GM18870 (cell line): ENCODE measurements around the gene C8A.

Experiments used
- ATAC-seq: cut with Tn5 transposase; IDR thresholded peaks from one replicate; pipeline ENCODE4 v1.9.1; 2021; ENCODE audit warnings: moderate library complexity; ENCODE audit not compliant: unreplicated experiment

C8A gene

GRCh38 chr1:56880774-56881173 is 26.2 kb downstream of the C8A start:
- ATAC-seq: no peak

- ATAC-seq: no peak
Observed at GRCh38 chr1:56881417-56881816, 26.8 kb downstream of the C8A start.

GRCh38 chr1:56890229-56890628 is 35.6 kb downstream of the C8A start:
- no peak for ATAC-seq

- no peak for ATAC-seq
Observed at GRCh38 chr1:56894014-56894413, 39.4 kb downstream of the C8A start.

DNA sequence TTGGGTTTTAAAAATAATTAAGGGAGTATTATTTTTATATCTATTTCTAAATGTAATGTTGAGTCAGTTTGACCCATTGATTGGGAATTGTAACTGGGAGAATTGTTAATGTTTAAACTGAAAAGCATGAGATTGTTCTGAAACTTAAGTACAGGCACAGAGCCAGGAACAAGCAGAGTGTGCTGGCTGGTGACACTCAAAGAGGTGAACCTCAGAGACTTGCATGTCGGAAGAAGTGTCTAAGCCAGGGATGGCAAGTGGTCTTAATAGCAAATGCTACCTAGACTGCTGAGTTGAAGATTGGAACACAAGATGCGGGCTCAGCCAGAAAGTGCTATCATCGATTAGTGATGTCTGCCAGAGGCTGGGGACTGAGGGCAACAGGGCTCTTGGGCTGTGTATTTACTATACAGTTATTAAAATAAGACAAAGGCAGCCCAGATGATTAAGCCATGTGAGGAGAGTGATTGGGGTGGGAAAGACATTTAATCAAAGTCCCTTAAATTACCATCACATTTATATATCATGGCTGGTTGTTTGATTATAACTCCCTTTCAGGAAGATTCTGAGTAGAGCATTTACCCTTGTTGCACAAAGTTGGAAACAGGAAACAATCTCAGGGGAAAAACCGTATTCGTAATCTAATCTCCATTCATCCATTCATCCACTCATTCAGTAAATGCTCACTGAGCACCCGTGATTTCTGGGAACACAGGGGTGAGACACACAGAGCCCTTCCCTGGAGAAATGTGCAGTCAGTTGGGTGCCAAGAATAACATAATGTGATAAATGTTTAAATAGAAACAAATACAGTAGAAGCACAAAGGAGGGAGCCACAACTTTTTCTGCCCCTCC is 42.8 kb downstream of the C8A start:
- no peak for ATAC-seq

DNA sequence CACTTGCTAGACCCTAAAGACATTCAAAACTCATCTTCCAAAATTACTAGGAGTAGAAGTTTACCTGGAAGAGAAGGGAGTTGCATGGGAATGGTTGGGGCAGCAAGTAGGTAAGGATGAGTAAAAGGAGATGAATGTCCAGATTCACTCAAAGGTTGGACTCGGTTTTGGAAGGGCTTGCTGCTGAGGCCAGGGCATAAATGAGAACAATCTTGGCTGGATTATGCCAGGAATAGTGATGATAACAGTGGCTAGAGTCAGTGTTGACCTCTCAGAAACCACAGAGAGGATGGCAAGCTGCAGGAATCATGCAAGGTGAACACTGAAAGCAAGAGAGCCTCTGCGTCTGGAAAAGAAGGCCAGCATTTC is 43.4 kb downstream of the C8A start:
- no peak for ATAC-seq

DNA sequence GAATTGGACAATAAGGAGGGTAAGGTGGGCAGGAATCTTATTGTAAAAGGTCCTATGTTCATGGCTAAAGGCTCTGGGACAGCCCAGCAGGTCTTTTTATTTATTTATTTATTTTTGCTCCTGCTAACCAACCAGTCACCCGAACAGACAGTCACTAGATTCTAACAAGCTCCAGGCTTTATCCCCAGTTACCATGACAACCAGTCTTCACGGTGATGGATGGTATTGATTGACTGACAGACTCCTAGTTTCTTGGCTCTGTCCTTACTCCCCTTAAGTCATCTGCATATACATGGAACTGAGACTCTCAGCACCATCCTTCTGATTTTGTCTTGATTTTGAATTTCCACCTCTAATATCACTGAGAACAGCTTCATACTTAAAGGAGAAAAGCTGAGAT is 44.3 kb downstream of the C8A start:
- no peak for ATAC-seq

DNA sequence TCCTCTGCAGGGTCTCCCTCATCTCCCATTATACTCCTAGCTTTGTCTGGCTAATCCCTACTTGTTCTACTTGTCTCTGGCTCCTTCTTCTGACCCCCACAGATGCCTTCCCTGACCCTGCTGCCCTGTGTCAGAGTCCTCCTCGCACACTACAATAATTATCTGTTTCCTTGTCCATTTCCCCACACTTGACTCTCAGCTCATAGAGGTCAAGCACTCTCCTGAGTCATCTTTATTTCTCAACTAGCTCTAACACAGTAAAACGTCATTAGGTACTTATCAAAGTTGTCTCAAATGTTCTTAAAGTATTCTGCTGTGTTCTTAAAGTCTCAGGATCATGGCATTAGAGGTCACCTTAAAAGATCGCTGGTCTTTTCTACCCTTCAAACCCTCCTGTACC is 47.1 kb downstream of the C8A start:
- no peak for ATAC-seq

DNA sequence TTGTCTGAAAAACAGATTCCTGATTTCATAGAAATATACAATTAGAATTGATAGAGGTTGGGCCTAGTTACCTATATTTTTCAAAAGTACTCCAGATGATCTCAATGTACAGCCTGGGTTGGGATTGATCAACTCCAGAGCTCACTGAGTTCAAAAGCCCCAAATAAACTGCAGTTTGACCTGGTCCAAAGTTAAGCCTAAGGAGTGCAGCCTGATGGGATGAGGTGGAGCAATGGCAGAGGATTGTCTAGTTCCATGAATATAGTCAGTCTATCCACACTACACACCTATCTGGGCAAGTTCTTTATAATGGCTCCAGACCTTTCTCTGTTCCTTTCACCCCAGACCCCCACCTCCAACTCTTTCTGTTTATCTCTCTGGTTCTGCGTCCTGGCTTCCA is 49.2 kb downstream of the C8A start:
- no peak for ATAC-seq

- no peak for ATAC-seq
Observed at GRCh38 chr1:56904663-56905397, 50.2 kb downstream of the C8A start.

GRCh38 chr1:56905667-56906066 is 51.1 kb downstream of the C8A start:
- no peak for ATAC-seq

DNA sequence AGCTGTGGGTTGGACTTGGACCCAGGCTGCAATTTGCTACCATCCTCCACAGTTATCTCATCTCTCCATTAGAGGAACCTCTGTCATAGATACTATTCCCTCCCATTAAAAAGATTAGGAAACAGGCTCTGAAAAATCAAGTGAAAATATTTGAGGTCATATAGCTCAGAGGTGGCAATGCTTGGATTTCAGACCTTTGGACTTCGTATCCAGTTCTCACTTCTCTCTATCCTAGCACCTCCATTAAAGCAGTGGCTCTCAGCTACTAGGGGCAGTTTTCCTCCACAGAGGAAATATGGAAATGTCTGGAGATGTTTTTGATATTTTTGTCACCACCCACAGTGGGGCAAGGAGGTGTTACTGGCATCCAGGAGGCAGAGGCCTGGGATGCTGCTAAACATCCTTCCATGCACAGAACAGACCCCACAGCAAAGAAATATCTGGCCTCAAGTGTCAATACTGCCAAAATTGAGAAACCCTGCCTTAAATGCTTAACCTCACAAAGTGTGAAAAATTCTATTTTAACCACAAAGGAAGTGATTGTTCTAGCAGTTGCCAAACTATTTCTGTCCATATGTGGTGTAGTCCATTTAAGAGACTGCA is 54.1 kb downstream of the C8A start:
- ATAC-seq: no peak

- ATAC-seq: no peak
Observed at GRCh38 chr1:56910441-56910985, 55.9 kb downstream of the C8A start.

DNA sequence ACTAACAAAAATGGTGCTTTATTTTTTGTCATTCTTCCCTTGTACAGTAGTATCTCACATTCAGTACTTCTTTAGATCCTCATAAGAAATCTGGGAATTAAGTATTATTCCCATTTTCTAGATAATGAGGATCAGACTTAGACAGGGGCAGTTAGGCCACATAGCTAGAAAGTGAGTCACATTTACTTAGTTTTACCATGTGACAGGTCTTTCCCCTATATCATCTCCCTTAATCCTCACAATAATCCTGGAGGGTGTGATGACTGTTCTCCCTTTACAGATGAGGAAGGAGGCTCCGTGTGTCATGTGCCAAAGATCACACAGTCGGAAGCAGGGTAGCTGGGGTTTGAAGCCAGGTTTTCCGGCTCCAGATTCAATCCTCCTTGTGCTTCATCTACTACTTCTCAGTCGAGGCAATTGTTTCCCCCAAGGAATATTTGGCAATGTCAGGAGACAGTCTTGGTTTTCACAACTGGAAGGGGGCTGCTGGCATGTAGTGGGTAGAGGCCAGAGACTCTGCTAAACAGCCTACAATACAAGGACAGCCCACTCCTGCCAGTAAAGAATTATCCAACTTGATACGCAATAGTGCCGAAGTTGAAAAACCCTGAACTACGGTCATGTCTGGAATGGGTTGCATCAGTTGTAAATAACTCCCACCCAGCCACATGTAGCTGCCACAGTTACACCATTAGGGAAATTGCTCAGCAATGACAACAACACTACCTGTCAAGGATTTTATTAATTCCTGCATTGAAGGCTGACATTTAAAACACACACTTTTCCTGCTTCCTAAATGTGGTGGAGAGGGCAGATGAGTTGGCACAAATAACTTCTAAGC is 56.7 kb downstream of the C8A start:
- ATAC-seq: no peak

- ATAC-seq: no peak
Observed at GRCh38 chr1:56912325-56912724, 57.7 kb downstream of the C8A start.

DNA sequence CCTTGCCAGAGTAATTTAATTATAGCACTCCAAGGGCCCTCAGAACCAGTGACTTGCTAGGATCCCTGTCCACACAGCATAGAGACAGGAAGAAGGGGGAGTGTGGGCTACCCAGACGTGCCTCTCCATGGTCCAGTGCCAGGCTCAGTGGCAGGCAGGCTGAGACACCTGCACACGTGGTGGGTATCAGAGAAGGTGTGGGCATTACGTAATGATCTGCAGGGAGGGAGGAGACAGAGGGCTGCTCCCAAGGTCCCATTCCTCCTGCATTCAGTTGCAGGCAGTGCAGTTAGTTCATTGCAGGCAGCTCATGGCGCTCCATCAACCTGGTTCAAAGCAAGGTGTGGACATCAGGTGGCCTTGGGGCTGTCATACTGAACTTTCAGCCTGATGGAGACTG is 61.4 kb downstream of the C8A start:
- no peak for ATAC-seq

- no peak for ATAC-seq
Observed at GRCh38 chr1:56916630-56917029, 62.0 kb downstream of the C8A start.

DNA sequence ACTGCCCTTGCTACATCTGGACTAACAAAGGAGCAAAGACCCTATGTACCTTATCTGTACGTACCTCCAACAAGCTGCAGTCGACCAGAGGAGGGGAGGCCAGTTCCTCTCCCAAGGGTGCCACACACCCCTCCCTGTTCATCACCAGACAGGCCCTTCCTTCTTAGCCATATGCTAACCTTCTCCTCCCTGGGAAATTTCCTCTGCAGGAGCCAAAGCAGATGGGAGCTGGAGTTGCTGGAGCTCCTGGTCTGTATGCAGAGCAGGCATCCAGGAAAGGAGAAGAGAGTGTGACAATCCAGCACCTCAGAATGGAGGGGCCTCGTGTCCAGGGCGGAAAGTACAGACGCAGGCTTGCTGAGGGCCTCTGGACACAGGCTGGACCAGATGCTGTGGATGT is 62.8 kb downstream of the C8A start:
- ATAC-seq: no peak

DNA sequence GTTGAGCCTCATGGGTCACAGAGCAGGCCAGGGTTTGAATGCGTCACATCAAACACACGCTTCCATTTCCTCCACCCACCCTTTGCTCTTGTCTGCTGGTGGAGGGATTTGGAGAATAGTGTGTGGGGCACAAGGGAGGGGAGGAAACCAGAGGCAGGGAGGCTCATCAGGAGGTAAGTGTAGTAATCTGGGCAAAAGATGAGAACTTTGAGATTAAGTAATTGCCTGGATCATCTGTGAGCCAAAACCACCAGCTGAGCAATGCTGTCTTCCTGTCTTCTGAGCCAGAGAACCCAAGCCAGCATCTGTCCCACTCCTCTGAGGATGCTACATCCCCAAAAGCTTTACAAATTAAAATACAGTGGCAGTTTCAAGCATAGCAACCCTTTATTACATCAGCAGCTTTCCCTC is 66.0 kb downstream of the C8A start:
- no peak for ATAC-seq

DNA sequence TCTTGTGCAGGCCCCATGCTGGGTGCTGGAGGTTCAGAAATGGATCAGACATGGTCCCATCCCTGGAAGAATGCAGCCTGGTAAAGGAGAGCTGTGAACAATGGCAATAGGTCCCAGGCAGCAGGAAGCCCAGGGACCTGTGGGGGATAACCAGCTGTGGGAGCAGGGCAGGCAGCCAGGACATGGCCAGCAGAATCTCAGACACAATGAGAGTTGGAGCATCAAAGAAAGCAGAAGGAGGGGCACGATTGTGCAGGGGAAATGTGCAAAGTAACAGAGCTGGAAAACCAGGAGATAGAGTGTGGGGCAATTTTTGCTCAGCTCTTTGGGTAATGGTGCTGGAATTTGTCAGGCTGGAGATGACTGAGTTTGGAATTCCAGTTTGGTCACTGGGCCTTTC is 66.9 kb downstream of the C8A start:
- ATAC-seq: no peak

DNA sequence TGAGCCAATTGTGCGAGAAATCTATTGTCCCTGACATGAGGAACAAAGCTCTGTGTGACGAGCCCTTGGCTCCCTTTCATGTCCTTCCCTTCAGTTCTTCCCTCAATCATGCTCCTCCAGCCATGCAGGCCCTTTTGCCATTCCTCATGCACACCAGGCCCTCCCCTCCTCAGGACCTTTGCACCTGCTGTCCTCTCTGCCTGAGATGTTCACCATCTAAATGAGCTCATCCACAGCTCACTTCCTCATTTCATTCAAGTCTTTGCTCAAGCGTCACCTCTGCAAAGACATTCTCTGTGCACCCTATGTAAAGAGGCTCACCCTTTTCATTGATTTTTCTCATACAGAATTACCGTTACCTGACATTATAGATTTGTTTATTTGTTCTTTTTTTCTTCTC is 67.5 kb downstream of the C8A start:
- ATAC-seq: no peak
